Jurkat, Clone E6-1 (cell line): Measurements from ENCODE around the gene MMP8.

ENCODE experiments used
- DNase-seq: peaks from one replicate; pipeline ENCODE4 v3.0.0-alpha.2; 2011; ENCODE audit warnings: low read depth, low spot score
- H3K4me3 ChIP-seq: 2 replicates; pipeline ENCODE4 v1.5.1; 2011; ENCODE audit warnings: mild to moderate bottlenecking, low read length, control low read depth, moderate library complexity

MMP8 gene

GRCh38 chr11:102729849-102730815, 5.4 kb upstream of the MMP8 start:
- no peak overlapping the region for H3K4me3 ChIP-seq
- no peak for DNase-seq

- H3K4me3 ChIP-seq = no peak overlapping the region
- DNase-seq = no peak
Measured at GRCh38 chr11:102727890-102728289, 3.1 kb upstream of the MMP8 start.

GRCh38 chr11:102722821-102723220, 1.9 kb downstream of the MMP8 start:
- H3K4me3 ChIP-seq = no peak overlapping the region
- no peak for DNase-seq

GRCh38 chr11:102719620-102720277, 5.0 kb downstream of the MMP8 start:
- DNase-seq = no peak
- H3K4me3 ChIP-seq = no peak overlapping the region

GRCh38 chr11:102717280-102717679, 7.5 kb downstream of the MMP8 start:
- DNase-seq = no peak
- H3K4me3 ChIP-seq = no peak overlapping the region

- H3K4me3 ChIP-seq = no peak overlapping the region
- no peak for DNase-seq
Measured at GRCh38 chr11:102716527-102716926, 8.2 kb downstream of the MMP8 start.

GRCh38 chr11:102712137-102712536, 12.6 kb downstream of the MMP8 start:
- no peak for DNase-seq

GRCh38 chr11:102709201-102709945, 15.4 kb downstream of the MMP8 start:
- no peak for DNase-seq
- no peak overlapping the region for H3K4me3 ChIP-seq

More at GRCh38 chr11:102712137-102712536, 12.6 kb downstream of the MMP8 start:
- no peak overlapping the region for H3K4me3 ChIP-seq

GRCh38 chr11:102708654-102709053, 16.1 kb downstream of the MMP8 start:
- H3K4me3 ChIP-seq = no peak overlapping the region
- no peak for DNase-seq

- DNase-seq = no peak
- H3K4me3 ChIP-seq = no peak within 1 kb of the TSS
Measured at GRCh38 chr11:102705626-102706025, 19.1 kb downstream of the MMP8 start, which contains the start of gene MMP27. Gene MMP27 (minus strand): TSS chr11:102705769. CDS start chr11:102705714, 55 bp downstream.

GRCh38 chr11:102704841-102705240, 19.9 kb downstream of the MMP8 start:
- no peak overlapping the region for H3K4me3 ChIP-seq
- DNase-seq = no peak

GRCh38 chr11:102703826-102704493, 20.8 kb downstream of the MMP8 start:
- no peak for DNase-seq
- H3K4me3 ChIP-seq = no peak overlapping the region

- H3K4me3 ChIP-seq = no peak overlapping the region
- DNase-seq = no peak
Measured at GRCh38 chr11:102695201-102695600, 29.6 kb downstream of the MMP8 start.

GRCh38 chr11:102685754-102686153, 39.0 kb downstream of the MMP8 start:
- no peak overlapping the region for H3K4me3 ChIP-seq
- no peak for DNase-seq

GRCh38 chr11:102685338-102685737, 39.4 kb downstream of the MMP8 start:
- no peak for DNase-seq
- H3K4me3 ChIP-seq = no peak overlapping the region

- no peak for DNase-seq
Measured at GRCh38 chr11:102683277-102683676, 41.5 kb downstream of the MMP8 start.

GRCh38 chr11:102680945-102681344, 43.8 kb downstream of the MMP8 start:
- no peak for DNase-seq
- no peak overlapping the region for H3K4me3 ChIP-seq

More at GRCh38 chr11:102683277-102683676, 41.5 kb downstream of the MMP8 start:
- no peak overlapping the region for H3K4me3 ChIP-seq

GRCh38 chr11:102678022-102678421, 46.7 kb downstream of the MMP8 start:
- DNase-seq = no peak
- H3K4me3 ChIP-seq = no peak overlapping the region

GRCh38 chr11:102676084-102676483, 48.7 kb downstream of the MMP8 start:
- no peak for DNase-seq
- H3K4me3 ChIP-seq = no peak overlapping the region
